ENCODE data around the gene IL32.
"Not testable (repeated sequence)": the region's sequence is repeated elsewhere in the genome, so short reads cannot be mapped to it uniquely, and the experiment has no call there.

The IL32 gene

DNA sequence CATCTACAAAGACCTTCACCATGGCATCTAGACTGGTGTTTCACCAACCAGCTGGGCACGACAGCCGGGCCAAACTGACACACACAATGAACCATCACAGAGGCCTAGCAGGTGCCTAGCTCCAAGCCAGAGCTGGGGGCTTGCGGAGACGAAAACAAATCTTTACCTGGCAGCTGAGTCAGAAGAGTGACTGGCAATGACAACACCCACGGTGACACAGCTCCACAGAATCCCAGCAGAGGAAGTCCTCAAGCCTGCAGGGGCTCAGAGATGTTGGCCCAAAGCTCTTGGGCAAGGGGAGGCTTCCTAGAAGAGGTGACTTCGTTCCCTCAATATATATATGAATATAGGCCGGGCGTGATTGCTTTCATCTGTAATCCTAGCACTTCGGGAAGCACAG, 13.9 kb upstream of the IL32 start:
- DNase-seq (ENCODE audit: low read depth in 2 of 2) = no peak

DNA sequence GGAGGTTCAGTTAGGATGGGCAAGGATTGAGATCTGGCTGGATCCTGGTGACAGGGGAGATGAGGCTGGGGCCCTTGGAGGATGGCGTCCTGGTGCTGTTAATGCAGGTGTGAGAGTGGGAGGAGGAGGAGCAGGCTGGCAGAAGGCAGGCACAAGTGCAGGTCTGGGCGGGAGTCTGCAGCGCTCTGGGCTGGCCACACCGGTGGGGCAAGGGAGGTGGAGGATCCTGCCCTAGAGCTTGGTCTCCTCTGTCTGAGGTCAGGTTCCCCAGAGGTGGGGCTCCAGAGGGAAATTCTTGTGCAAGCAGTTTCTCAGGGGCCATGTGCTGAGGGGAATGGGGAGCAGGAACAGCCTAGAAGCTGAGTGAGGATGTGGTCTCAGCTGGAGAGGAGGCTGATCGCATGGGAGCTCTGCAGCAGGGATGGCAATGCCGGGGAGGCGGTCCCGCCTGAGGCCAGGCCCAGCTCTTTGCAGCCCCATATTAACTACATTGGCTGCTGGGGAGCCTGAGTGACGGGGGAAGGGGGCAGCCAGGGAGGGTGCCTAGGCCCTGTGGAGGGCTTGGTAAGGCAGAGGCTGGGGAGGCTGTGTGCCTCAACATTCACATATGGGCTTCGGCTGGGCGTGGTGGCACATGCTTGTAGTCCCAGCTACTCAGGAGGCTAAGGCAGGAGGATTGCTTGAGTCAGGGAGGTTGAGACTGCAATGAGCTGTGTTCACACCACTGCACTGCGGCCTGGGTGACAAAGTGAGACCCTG, 12.7 kb upstream of the IL32 start:
- DNase-seq (ENCODE audit: low read depth in 2 of 2) = not testable (repeated sequence)

DNA sequence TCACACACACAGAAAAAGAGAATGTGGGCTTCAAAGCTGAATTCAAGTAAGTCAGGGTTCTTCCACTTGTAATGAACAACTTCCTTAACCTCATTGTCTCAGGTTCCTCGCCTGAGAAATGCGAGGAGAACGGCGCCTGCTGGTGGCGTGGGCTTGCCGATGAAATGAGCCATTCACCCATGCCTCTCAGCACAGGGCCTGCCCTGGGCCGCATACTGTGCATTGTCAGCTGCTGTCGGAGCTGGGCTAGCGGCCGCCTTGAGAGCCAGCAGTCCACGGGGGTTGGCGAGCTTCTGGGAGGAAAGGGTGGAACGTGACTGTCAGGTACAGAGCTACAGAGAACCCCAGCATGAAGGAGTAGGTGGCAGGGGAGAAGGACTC, 12.1 kb upstream of the IL32 start:
- not testable (repeated sequence) for DNase-seq (ENCODE audit: low read depth in 2 of 2)

DNA sequence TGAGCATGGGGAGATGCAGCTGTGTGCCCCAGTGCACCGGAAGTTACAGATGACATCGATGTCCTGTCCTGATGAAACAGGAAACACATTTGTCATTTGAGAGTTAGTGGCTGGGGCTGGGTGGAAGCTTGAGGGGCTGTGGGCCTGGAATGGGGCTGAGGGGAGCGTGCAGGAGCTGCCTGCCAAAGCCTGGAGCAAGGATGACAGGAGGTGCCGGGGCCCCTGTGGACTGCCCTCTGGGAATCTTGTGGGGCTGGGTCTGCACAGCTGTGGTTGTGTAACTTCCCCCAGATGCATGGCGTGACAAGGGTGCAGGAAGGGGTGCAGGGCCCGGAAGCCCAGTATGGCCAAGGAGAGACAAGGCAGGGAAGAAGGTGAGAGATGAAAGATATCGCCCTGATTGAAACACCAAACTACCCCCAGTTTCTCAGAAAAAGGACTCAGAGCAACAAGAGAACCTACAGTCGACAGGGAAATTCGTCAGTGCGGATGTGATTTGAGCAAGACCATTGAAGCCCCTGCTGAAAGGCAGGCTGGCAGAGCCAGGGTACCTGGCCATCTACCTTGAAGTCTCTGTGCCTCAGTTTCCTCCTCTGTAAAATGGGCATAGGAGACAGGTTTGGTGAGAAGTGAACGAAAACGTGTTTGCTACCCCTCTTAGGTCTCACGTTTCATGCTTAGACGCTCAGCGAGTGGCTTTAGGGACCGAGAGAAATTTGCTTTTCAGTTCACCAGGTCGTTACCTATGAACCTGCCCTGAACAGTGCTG, 10.3 kb upstream of the IL32 start:
- no peak for DNase-seq (ENCODE audit: low read depth in 2 of 2)

DNA sequence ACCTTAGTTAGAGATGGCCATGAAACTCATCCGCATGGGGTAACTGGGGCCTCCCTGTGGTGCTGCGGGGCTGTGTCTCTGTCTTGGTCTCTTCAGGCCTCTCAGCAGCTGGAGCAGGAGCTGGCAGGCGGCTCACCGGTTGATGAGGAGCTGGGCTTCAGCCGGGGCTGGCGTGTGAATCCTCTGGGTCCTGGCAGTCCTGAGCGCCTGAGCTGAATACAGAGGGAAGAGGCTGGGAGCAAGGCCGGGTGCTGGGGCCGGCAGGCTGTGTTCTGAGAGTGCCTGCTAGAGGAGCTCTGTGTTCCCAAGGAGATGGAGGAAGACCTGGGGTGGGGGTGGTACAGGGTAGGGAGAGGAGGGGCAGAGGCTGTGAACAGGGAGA, 9.7 kb upstream of the IL32 start:
- not testable (repeated sequence) for DNase-seq (ENCODE audit: low read depth in 2 of 2)

DNA sequence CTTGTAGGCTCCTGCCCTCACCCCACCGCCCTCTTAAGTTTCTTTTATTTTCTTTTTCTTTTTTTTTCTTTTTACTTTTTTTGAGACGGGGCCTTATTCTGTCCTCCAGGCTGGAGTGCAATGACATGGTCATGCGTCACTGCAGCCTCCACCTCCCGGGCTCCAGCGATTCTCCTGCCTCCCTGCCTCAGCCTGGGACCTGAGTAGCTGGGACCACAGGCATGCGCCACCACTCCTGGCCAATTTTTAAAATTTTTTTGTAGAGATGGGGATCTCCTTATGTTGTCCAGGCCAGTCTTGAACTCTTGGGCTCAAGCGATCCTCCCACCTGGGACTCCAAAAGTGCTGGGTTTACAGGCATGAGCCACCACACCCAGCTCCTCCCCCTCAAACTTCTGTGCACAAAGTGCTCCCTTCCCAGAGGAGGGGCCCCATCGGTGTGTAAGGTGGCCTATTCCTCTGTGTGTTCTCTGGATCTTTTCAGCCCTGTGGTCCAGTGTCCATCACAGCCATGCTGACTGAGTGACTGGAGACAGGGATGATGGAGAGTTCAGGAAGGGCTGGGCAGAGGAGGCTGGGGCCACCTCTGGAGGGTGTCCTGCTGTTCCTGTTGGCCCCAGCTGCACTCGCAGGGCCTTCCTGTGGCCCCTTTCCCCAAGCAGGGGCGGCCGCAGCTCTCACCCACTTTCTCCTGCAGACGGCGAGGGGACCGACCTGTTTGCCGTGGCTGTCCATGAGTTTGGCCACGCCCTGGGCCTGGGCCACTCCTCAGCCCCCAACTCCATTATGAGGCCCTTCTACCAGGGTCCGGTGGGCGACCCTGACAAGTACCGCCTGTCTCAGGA, 8.9 kb upstream of the IL32 start:
- DNase-seq (ENCODE audit: low read depth in 2 of 2) = no peak

DNA sequence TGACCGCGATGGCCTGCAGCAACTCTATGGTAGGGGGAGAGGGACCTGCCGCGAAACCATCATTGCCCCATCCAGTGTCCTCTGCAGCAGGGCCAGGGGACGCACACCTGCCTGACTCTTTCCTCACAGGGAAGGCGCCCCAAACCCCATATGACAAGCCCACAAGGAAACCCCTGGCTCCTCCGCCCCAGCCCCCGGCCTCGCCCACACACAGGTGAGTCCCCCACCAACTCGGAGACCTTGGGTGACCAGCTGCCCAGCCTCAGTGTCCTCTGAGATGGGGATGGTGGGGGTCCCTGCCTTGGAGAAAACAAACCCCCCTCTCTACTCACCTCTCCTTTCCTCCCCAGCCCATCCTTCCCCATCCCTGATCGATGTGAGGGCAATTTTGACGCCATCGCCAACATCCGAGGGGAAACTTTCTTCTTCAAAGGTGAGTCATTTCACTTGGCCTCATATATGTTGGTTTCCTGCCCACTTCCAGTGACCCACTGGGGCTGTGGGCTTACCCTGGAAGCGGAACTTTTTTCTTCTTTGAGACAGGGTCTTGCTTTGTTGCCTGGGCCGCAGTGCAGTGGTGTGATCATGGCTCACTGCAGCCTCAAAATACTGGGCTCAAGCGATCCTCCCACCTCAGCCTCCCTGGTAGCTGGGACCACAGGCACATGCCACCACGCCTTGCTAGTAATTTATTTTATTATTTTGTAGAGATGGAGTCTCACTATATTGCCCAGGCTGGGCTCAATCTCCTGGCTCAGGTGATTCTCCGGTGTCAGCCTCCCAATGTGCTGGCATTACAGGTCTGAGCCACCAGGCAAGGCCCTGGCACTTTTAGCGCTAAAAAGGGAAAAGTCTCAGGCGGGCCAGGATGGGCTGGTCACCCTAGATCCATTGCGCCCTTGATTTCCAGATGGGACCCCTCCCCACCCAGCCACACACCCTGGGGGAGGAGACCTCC, 8.0 kb upstream of the IL32 start:
- DNase-seq (ENCODE audit: low read depth in 2 of 2) = no peak

DNA sequence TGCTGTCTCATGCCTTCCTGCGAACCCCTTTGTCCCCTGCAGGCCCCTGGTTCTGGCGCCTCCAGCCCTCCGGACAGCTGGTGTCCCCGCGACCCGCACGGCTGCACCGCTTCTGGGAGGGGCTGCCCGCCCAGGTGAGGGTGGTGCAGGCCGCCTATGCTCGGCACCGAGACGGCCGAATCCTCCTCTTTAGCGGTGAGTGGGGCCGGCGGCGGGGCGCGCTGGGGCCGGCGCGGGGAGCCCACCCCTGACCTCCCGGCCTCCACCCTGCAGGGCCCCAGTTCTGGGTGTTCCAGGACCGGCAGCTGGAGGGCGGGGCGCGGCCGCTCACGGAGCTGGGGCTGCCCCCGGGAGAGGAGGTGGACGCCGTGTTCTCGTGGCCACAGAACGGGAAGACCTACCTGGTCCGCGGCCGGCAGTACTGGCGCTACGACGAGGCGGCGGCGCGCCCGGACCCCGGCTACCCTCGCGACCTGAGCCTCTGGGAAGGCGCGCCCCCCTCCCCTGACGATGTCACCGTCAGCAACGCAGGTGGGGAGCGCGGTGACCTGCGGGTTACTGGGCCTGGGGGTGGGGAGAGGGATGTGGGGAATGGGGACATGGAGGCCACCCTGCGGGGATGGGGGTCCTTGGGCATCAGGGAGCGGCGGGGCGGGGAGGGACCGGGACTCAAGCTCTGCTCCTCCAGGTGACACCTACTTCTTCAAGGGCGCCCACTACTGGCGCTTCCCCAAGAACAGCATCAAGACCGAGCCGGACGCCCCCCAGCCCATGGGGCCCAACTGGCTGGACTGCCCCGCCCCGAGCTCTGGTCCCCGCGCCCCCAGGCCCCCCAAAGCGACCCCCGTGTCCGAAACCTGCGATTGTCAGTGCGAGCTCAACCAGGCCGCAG, 7.1 kb upstream of the IL32 start:
- no peak for DNase-seq (ENCODE audit: low read depth in 2 of 2)

DNA sequence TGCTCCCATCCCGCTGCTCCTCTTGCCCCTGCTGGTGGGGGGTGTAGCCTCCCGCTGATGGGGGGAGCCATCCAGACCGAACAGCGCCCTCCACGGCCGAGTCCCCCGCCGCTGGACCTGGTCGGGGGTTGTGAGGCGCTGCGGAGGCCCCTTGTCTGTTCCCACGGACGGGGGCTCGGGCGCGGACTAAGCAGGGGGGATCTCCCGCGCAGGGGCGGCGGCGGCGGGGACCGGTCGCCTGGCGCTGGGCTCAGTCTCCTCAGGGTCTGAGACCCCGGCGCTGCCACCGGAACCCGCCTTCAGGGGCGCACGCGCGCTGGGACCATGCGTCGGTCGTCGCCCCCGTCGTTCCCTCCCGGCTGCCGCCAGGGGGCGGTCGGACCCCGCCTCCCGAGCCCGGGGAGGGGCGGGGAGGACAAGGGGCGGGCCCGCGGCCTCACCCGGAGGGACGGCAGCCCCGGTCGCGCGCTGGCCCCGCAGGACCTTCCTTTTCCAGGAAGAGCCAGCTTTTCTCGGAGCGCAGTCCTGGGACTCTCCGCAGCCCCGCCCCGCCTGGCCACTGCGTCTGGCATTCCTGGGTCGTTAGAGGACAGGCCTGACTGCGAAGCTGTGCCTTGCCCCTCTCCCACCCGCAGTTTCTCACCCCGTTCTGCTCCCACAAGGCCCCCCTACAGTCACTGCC, 6.3 kb upstream of the IL32 start:
- peak; percentile 83 to 84 for DNase-seq (ENCODE audit: low read depth in 2 of 2)

DNA sequence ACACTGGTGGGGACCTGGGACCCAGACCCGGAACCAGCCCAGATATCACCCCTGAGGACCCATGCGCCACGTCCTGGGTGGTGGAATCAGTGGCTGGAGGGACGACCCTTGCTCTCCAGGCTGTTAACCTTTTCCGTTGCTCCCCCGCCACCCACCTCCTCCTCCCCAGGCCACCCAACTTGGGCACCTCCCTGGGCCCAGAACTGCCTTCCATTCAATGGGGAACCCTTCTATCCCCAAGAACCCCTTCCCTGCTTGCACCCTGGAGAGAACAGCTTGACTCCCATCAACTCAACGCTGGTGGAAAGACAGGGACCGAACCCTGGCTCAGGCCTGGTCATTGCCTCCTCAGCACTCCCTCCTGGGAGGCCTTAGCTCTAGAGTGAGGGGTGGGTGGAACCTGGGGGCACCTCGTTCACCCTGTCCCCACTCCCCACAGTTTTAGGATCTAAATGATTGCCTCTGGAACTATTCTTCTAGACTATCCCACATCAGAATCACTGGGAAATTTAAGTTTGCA, 5.7 kb upstream of the IL32 start:
- DNase-seq (ENCODE audit: low read depth in 2 of 2) = no peak

DNA sequence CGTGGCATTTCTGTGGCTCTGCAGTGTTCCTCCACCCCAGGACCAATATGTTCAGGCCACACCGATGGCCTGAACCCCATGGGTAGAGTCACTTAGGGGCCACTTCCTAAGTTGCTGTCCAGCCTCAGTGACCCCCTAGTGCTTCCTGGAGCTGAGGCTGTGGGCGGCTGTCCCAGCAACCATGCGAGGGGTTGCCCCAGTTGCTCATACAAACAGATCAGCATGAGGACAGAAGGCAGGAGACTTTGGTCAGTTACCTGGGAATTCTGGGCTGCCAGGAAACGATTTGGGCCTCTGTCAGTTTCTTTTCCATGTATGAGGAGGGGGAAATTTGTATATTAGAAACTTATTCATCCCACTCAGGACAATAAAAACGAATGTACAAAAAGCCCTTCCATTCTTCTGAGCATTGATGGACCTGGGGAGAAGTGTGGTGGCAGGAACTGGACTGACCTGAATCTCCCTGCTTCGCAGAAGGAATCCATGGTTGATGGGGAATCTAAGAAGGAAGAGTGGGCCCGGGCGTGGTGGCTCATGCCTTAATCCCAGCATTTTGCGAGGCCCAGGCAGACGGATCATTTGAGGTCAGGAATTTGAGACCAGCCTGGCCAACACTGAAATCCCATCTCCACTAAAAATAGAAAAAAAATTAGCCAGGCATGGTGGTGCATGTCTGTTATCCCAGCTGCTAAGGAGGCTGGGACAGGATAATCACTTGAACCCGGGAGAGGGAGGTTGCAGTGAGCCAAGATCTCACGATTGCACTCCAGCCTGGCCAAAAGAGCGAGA, 4.9 kb upstream of the IL32 start:
- DNase-seq (ENCODE audit: low read depth in 2 of 2) = no peak

DNA sequence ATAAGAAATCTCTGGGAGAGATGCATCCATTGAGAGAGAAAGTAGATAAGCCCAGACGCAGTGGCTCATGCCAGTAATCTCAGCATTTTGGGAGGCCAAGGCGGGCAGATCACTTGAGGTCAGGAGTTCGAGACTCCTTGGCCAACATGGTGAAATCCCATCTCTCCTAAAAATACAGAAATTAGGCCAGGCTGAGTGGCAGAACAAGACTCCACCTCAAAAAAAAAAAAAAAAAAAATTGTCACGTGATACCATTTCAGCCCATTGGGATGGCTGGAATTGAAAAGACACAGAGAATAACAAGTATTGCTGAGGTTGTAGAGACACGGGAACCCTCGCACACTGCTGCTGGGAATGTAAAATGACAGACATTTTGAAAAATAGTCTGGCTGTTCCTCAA, 2.9 kb upstream of the IL32 start:
- no peak for DNase-seq (ENCODE audit: low read depth in 2 of 2)

DNA sequence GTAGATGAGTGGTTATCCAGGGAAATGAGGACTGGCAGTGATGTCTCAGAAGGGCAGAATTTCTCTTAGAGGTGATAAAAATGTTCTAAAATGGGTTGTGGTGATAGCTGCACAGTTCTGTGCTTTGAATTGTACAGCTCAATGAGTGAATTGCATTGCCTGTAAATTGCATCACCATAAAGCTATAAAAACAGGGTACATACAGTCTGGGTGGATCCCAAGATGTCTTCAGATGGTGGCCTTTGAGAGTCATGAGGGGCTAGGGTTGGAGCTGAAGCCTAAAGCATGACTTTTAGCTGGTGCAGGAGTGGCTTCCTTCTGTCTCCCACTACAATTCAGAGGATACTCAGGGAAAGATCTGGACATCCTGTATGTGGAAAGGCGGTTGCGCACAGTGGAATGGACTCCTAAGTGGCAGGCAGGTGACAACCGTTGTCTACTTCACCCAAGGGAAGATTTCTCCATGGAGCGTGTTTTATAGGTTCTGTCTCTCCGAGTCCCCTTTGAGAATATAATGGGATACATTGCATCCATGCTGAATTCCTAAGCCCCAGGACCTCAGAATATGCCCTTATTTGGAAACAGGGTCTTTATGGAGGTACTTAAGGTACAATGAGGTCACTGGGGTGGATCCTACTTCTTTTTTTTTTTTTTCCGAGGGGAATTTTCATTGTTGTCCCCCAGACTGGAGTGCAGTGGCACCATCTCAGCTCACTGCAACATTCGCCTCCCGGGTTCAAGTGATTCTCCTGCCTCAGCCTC, 1.6 kb upstream of the IL32 start:
- no peak for DNase-seq (ENCODE audit: low read depth in 2 of 2)

DNA sequence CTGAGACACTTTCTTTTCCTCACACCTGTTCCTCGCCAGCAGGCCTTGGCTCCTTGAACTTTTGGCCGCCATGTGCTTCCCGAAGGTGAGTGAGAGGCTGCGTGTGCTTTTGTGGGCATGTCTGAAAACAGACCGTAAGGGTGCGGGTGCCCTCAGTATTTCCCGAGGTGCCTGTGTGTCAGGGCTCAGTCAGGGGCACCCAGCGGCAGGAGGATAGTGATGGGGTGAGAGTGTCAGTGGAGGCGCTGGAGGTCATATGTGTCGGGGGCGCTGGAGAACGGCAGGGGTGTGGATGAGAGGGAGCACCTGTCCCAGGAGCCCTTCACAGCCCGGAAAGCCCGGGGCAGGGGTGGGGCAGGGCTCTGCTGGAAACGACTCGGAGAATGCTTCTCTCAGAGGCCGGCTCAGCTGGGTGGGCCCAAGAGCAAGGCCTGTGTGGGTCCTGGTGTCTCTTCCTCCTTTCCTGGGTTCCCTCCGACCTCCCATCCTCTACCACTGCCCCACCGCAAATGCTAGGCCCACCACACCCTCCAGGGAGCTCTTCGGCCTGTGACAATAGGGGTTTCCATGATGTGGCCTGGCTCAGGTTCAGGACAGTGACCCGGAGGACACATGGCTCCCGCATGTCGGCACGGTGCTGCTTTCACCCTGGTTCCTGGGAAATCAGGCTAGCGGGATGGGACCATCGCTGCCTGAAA, 451 bp downstream of the IL32 start:
- no peak for DNase-seq (ENCODE audit: low read depth in 2 of 2)

DNA sequence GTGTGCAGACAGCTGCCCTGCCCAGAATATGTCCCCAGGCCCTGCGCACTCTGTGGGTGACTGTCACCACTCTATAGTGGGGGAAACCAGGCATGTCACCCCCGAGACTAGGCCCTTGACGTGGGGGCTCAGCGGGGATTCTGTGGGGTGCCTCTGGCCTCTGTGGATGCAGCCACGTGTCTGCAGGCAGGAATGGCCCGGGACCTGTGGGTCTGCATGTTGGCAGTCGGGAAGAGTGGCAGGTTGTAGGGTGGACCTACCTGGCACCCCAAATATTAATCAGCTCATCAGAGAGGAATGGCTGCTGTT, 954 bp downstream of the IL32 start:
- no peak for DNase-seq (ENCODE audit: low read depth in 2 of 2)

DNA sequence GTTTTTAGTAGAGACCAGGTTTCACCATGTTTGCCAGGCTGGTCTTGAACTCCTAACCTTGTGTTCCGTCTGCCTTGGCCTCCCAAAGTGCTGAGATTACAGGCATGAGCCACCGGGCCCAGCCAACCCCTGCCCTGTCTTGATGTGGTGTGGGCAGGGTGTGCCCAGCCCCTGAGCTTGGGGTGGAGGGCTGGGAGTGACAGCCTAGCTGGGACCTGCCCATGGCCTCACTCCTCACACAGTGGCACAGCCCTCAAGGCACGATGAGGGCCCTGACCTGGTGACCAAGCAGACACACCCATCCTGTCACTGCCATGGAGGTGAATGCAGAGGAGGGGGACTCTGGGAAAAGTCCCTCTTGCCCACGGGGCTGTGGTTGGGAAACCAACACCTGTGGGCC, 3.0 kb downstream of the IL32 start:
- no peak for DNase-seq (ENCODE audit: low read depth in 2 of 2)

DNA sequence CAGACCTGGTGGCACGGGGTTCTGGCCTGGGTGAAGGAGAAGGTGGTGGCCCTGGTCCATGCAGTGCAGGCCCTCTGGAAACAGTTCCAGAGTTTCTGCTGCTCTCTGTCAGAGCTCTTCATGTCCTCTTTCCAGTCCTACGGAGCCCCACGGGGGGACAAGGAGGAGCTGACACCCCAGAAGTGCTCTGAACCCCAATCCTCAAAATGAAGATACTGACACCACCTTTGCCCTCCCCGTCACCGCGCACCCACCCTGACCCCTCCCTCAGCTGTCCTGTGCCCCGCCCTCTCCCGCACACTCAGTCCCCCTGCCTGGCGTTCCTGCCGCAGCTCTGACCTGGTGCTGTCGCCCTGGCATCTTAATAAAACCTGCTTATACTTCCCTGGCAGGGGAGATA, 3.7 kb downstream of the IL32 start:
- not testable (repeated sequence) for DNase-seq (ENCODE audit: low read depth in 2 of 2)
